Measurements from ENCODE around the gene POLR2L.

The POLR2L gene

GRCh38 chr11:839875-840617 is 2.3 kb downstream of the POLR2L start:
- H3K27me3 ChIP-seq: no peaks in the 10 kb centered on the region
- TF ChIP-seq, protein P1, sequence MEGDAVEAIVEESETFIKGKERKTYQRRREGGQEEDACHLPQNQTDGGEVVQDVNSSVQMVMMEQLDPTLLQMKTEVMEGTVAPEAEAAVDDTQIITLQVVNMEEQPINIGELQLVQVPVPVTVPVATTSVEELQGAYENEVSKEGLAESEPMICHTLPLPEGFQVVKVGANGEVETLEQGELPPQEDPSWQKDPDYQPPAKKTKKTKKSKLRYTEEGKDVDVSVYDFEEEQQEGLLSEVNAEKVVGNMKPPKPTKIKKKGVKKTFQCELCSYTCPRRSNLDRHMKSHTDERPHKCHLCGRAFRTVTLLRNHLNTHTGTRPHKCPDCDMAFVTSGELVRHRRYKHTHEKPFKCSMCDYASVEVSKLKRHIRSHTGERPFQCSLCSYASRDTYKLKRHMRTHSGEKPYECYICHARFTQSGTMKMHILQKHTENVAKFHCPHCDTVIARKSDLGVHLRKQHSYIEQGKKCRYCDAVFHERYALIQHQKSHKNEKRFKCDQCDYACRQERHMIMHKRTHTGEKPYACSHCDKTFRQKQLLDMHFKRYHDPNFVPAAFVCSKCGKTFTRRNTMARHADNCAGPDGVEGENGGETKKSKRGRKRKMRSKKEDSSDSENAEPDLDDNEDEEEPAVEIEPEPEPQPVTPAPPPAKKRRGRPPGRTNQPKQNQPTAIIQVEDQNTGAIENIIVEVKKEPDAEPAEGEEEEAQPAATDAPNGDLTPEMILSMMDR (IDR thresholded peaks at IDR 0.05): no peak
- H3K9me3 ChIP-seq: no peaks in the 10 kb centered on the region
- peaks cover under 1 to 82% (median 60%) of the 10 kb centered on the region in 4 donors for H3K4me1 ChIP-seq
- intact Hi-C loops (cut with DNase I; ENCODE audit: low total_unique reads): loop anchor here (5.0 kb wide), 1 partner anchor 33 kb away; the partner anchor contains the start of genes PIDD1 and RPLP2
- H3K27ac ChIP-seq: peak overlapping the region in 1 of 2 donors; percentile 88
- no peak overlapping the region for H3K4me3 ChIP-seq
- peaks cover 39 to 53% (median 52%) of the 10 kb centered on the region in 3 donors for H3K36me3 ChIP-seq
- DNase-seq: no peak

GRCh38 chr11:839280-839623 is 3.1 kb downstream of the POLR2L start:
- Histone ChIP-seq H3K9me3 (no peaks in the 10 kb centered on the region), H3K27me3 (no peaks in the 10 kb centered on the region), H3K27ac (peak overlapping the region in 1 of 2 donors; percentile 88), H3K4me3 (no peak overlapping the region), H3K4me1 (peaks cover 0 to 82% (median 60%) of the 10 kb centered on the region in 4 donors), H3K36me3 (peaks cover 39 to 53% (median 52%) of the 10 kb centered on the region in 3 donors)
- DNase-seq: no peak
- intact Hi-C loops (cut with DNase I; ENCODE audit: low total_unique reads): no loop called here
- TF ChIP-seq, protein P1 (IDR thresholded peaks at IDR 0.05): no peak

DNA sequence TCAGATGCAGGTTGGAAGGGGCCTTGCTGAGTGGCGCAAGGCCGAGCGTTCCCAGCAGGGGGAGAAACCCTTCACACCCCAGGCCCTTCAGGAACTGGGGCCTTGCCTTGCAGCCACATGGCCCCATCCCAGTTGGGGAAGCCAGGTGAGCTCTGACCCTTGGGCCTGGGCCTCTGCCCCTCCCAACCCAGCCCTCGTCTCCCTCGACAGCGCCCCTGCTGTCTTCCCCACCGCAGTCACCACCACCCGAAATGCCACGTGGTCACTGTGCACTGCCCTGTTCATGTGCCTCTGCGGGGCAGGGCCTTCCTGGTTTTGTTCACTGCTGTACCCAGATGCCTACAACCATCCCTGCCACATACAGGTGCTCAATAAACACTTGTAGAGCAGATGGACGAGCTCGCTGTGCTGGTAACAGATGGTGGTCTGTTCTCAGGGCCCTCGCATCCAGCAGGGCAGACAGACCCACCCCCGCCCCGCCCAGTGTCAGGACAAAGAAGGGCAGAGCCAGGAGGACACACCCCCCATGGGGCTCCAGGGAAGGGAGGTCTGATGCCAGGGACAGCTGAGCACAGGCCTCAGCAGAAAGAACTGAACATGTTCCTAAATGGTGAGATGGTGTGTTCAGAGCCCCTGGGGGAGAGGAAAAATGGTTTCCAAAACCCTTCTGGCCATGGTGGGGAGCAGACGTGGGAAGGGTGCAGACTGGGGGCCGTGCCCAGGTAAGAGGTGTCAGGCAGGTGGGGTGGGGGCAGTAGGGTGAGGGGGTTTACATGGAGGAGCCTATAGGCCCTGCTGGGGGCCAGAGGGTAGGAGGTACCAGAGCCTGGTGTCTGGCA is 3.7 kb downstream of the POLR2L start:
- no peak overlapping the region for H3K4me3 ChIP-seq
- DNase-seq: no peak
- H3K4me1 ChIP-seq: peaks cover 0 to 82% (median 60%) of the 10 kb centered on the region in 4 donors
- peak overlapping the region in 1 of 2 donors; percentile 88 for H3K27ac ChIP-seq
- intact Hi-C loops (cut with DNase I; ENCODE audit: low total_unique reads): no loop called here
- H3K27me3 ChIP-seq: no peaks in the 10 kb centered on the region
- no peaks in the 10 kb centered on the region for H3K9me3 ChIP-seq
- TF ChIP-seq, protein P1 (IDR thresholded peaks at IDR 0.05): peak in 1 of 2 experiments; percentile 8
- H3K36me3 ChIP-seq: peaks cover 39 to 53% (median 52%) of the 10 kb centered on the region in 3 donors

DNA sequence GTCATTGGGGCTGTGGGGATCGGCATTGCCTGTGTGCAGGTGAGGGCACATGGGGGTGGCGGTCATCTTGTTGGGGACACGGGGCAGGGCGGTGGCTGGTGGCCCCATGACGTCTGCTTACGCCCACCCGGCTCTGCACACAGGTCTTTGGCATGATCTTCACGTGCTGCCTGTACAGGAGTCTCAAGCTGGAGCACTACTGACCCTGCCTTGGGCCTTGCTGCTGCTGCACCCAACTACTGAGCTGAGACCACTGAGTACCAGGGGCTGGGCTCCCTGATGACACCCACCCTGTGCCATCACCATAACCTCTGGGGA is 4.4 kb downstream of the POLR2L start:
- TF ChIP-seq, protein P1 (IDR thresholded peaks at IDR 0.05): no peak
- Histone ChIP-seq H3K9me3 (no peaks in the 10 kb centered on the region), H3K36me3 (peaks cover 39 to 53% (median 52%) of the 10 kb centered on the region in 3 donors), H3K27me3 (no peaks in the 10 kb centered on the region), H3K4me3 (no peak overlapping the region), H3K27ac (peak overlapping the region in 1 of 2 donors; percentile 88), H3K4me1 (peaks cover 0 to 78% (median 56%) of the 10 kb centered on the region in 4 donors)
- intact Hi-C loops (cut with DNase I; ENCODE audit: low total_unique reads): no loop called here
- no peak for DNase-seq

GRCh38 chr11:837189-837989 is 4.9 kb downstream of the POLR2L start:
- H3K4me1 ChIP-seq: peaks cover 0 to 78% (median 57%) of the 10 kb centered on the region in 4 donors

More at GRCh38 chr11:837189-837989, 4.9 kb downstream of the POLR2L start:
- no peak for DNase-seq
- Histone ChIP-seq H3K9me3 (no peaks in the 10 kb centered on the region), H3K4me3 (no peak overlapping the region), H3K27ac (peak overlapping the region in 1 of 2 donors; percentile 88), H3K36me3 (peaks cover 39 to 53% (median 52%) of the 10 kb centered on the region in 3 donors), H3K27me3 (peaks cover 0 to under 1% of the 10 kb centered on the region in 2 donors)
- TF ChIP-seq, protein P1 (IDR thresholded peaks at IDR 0.05): no peak
- intact Hi-C loops (cut with DNase I; ENCODE audit: low total_unique reads): no loop called here

Data from tibial artery (tissue), 4 donors.